D341Med (cell line): ENCODE results near the gene ZNF488.

Experiments used
- DNase-seq: peaks from one replicate; pipeline ENCODE4 v3.0.0; 2012; ENCODE audit warnings: low spot score

The ZNF488 gene

GRCh38 chr10:47329855-47330254, 54.2 kb downstream of the ZNF488 start:
- DNase-seq, result no peak

GRCh38 chr10:47326927-47327330, 57.2 kb downstream of the ZNF488 start:
- DNase-seq, result no peak

GRCh38 chr10:47326306-47326926, 57.7 kb downstream of the ZNF488 start:
- DNase-seq, result no peak

GRCh38 chr10:47325303-47326291, 58.5 kb downstream of the ZNF488 start:
- DNase-seq, result no peak

- DNase-seq, result no peak
These were observed 60.3 kb downstream of the ZNF488 start for GRCh38 chr10:47323636-47324296.

GRCh38 chr10:47323087-47323486, 61.0 kb downstream of the ZNF488 start:
- no peak for DNase-seq

- DNase-seq, result no peak
These were observed 61.6 kb downstream of the ZNF488 start, which contains the start of gene GDF2 for GRCh38 chr10:47322300-47323061. Gene GDF2, plus strand, starts transcription at chr10:47322454. Its CDS starts 215 bp downstream, at chr10:47322669.

GRCh38 chr10:47321521-47322195, 62.4 kb downstream of the ZNF488 start:
- DNase-seq, result no peak

- DNase-seq, result no peak
These were observed 63.3 kb downstream of the ZNF488 start for GRCh38 chr10:47320812-47321211.

GRCh38 chr10:47319784-47320183, 64.3 kb downstream of the ZNF488 start:
- DNase-seq, result no peak

- DNase-seq, result no peak
These were observed 65.4 kb downstream of the ZNF488 start for GRCh38 chr10:47318706-47319105.

GRCh38 chr10:47317251-47317650, 66.8 kb downstream of the ZNF488 start:
- no peak for DNase-seq

- DNase-seq, result no peak
These were observed 68.0 kb downstream of the ZNF488 start for GRCh38 chr10:47316131-47316530.
